ENCODE data around the gene KCNAB2. TPM values are rescaled to one million over a fixed set of nuclear protein-coding genes. Genes with fewer than 3 reads are reported as not detected.

KCNAB2 gene
- total RNA-seq, 1 donor: 5.8 TPM

DNA sequence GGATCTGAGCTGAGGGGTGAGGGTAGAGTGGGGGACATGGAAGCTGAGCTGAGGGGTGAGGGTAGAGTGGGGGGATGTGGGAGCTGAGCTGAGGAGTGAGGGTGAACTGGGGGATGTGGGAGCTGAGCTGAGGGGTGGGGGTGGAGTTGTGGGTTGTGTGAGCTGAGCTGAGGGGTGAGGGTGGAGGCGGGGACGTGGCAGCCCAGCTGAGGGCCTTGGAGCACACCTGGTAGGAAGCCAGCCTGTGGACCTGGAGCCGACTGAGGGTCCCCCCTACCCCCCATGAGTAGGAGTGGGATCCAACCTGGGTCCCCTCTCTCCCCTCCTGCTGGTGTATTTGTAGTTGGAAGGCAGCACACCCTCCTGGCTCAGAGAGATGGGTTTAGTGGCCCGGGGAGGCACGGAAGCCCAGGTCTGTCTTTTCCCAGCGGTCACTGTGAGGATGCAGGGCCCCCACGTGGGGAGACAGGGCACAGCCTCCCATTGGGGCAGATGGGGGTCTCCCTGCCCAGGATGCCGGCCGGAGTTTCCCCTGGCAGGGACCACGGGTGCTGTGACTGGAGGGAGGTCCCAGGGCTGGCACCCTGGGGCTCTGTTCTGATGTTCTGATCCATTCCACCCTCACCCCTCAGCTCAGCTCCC is 40.3 kb upstream of the KCNAB2 start:
- DNase-seq (ENCODE audit: insufficient read length, low spot score, missing footprints): peak; percentile 90
- Histone ChIP-seq H3K9me3 (ENCODE audit: low read depth, low read length) (no peaks in the 10 kb centered on the region), H2AFZ (ENCODE audit: low read length) (no peak overlapping the region), H3K4me2 (ENCODE audit: insufficient read depth, low read length) (no peak overlapping the region), H3K27me3 (ENCODE audit: insufficient read depth, low read length) (no peaks in the 10 kb centered on the region), H4K20me1 (ENCODE audit: insufficient read depth, low read length) (peaks cover 7% of the 10 kb centered on the region), H3K4me3 (ENCODE audit: insufficient read depth, low read length) (no peak overlapping the region), H3K27ac (ENCODE audit: low read depth, low read length) (no peak overlapping the region), H3K4me1 (ENCODE audit: insufficient read depth, low read length) (no peaks in the 10 kb centered on the region), H3K36me3 (ENCODE audit: insufficient read depth, low read length) (no peaks in the 10 kb centered on the region), H3K79me2 (ENCODE audit: insufficient read depth, low read length) (no peaks in the 10 kb centered on the region)
- TF ChIP-seq, protein P1, sequence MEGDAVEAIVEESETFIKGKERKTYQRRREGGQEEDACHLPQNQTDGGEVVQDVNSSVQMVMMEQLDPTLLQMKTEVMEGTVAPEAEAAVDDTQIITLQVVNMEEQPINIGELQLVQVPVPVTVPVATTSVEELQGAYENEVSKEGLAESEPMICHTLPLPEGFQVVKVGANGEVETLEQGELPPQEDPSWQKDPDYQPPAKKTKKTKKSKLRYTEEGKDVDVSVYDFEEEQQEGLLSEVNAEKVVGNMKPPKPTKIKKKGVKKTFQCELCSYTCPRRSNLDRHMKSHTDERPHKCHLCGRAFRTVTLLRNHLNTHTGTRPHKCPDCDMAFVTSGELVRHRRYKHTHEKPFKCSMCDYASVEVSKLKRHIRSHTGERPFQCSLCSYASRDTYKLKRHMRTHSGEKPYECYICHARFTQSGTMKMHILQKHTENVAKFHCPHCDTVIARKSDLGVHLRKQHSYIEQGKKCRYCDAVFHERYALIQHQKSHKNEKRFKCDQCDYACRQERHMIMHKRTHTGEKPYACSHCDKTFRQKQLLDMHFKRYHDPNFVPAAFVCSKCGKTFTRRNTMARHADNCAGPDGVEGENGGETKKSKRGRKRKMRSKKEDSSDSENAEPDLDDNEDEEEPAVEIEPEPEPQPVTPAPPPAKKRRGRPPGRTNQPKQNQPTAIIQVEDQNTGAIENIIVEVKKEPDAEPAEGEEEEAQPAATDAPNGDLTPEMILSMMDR (IDR thresholded peaks at IDR 0.05; ENCODE audit: extremely low read depth, low read depth, low read length): no peak

DNA sequence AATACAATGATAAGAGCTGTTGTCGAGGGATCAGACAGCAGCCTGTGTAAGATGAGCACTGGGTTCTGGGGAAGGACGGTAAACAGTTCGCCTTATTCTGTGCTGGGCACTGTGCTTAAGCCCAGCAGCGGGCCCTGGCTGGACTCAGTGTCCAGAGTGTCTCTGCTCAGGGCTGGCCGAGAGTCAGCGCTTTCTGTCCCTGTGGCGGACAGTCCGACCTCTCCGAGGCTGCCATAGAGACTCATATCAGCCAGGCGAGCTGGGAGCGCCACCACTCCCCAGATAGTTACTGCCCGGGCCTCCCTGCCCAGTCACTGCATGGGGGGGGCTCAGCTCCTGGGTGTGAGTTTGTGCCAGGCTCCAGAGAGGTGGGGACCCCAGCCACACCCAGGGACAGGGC is 38.8 kb upstream of the KCNAB2 start:
- H2AFZ ChIP-seq (ENCODE audit: low read length): no peak overlapping the region
- H3K4me3 ChIP-seq (ENCODE audit: insufficient read depth, low read length): no peak overlapping the region
- H3K27ac ChIP-seq (ENCODE audit: low read depth, low read length): no peak overlapping the region
- peaks cover 6% of the 10 kb centered on the region for H4K20me1 ChIP-seq (ENCODE audit: insufficient read depth, low read length)
- no peaks in the 10 kb centered on the region for H3K27me3 ChIP-seq (ENCODE audit: insufficient read depth, low read length)
- no peaks in the 10 kb centered on the region for H3K36me3 ChIP-seq (ENCODE audit: insufficient read depth, low read length)
- DNase-seq (ENCODE audit: insufficient read length, low spot score, missing footprints): peak; percentile 85
- H3K4me1 ChIP-seq (ENCODE audit: insufficient read depth, low read length): no peaks in the 10 kb centered on the region
- no peaks in the 10 kb centered on the region for H3K79me2 ChIP-seq (ENCODE audit: insufficient read depth, low read length)
- TF ChIP-seq, protein P1 (IDR thresholded peaks at IDR 0.05; ENCODE audit: extremely low read depth, low read depth, low read length): no peak
- no peaks in the 10 kb centered on the region for H3K9me3 ChIP-seq (ENCODE audit: low read depth, low read length)
- H3K4me2 ChIP-seq (ENCODE audit: insufficient read depth, low read length): no peak overlapping the region

DNA sequence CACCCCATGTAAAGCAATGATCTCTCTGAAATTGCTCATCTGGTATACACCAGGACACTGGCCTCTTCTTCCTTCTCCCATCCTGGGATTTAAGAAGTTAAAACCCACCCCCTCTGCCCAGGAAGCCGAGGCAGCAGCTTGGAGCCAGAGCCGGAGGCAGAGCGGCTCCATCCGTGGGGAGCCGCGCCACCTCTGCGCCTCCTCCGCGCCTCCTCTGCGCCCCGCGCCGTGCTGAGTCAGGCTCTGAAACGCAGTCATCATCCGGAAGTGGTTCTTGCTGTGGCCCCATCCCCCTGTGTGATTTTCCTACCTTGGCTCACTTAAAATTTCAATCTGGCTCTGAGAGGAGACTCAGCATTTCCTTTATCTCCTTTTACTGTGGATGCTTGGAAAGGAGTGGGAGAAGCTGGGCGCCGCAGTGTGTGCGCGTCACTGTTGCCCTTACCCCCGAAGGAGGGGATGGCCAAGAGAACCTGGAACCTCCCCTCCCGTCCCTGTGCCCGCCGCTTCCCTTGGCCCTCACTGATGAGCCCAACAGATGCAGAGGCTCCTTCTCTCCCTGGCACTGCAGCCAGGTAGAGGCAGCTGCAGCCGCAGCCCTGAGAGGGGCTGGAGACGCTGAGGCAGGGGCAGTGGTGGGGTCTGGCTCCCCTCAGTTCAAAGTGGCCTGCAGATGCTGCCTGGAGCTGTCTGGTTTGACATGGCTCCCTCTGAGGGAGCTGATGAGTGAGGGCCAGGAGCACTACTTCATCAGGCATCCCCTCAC is 38.2 kb upstream of the KCNAB2 start:
- H4K20me1 ChIP-seq (ENCODE audit: insufficient read depth, low read length): peaks cover 2% of the 10 kb centered on the region
- peak overlapping the region; percentile 22 for H3K4me3 ChIP-seq (ENCODE audit: insufficient read depth, low read length)
- H3K27ac ChIP-seq (ENCODE audit: low read depth, low read length): no peak overlapping the region
- H2AFZ ChIP-seq (ENCODE audit: low read length): no peak overlapping the region
- no peaks in the 10 kb centered on the region for H3K27me3 ChIP-seq (ENCODE audit: insufficient read depth, low read length)
- H3K4me1 ChIP-seq (ENCODE audit: insufficient read depth, low read length): no peaks in the 10 kb centered on the region
- H3K79me2 ChIP-seq (ENCODE audit: insufficient read depth, low read length): no peaks in the 10 kb centered on the region
- no peaks in the 10 kb centered on the region for H3K9me3 ChIP-seq (ENCODE audit: low read depth, low read length)
- no peaks in the 10 kb centered on the region for H3K36me3 ChIP-seq (ENCODE audit: insufficient read depth, low read length)
- H3K4me2 ChIP-seq (ENCODE audit: insufficient read depth, low read length): no peak overlapping the region
- TF ChIP-seq, protein P1 (IDR thresholded peaks at IDR 0.05; ENCODE audit: extremely low read depth, low read depth, low read length): no peak
- peak; percentile 93 for DNase-seq (ENCODE audit: insufficient read length, low spot score, missing footprints)

DNA sequence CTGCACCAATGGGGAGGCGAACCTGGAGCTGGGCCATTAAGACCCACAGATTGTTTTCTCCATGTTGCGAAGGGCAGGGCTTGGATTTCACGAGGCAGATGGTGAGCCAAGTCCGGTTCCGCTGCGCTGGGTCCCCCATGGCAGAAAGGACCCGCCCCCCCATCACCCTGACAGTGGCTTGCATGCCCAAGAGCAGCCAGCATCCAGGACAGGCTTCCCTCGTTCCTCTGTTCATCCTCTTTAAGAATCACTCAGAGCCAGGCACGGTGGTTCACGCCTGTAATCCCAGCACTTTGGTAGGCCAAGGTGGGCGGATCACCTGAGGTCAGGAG is 37.6 kb upstream of the KCNAB2 start:
- Histone ChIP-seq H3K36me3 (ENCODE audit: insufficient read depth, low read length) (no peaks in the 10 kb centered on the region), H3K4me1 (ENCODE audit: insufficient read depth, low read length) (no peaks in the 10 kb centered on the region), H3K27me3 (ENCODE audit: insufficient read depth, low read length) (no peaks in the 10 kb centered on the region), H2AFZ (ENCODE audit: low read length) (no peak overlapping the region), H3K9me3 (ENCODE audit: low read depth, low read length) (no peaks in the 10 kb centered on the region), H3K79me2 (ENCODE audit: insufficient read depth, low read length) (no peaks in the 10 kb centered on the region), H3K27ac (ENCODE audit: low read depth, low read length) (no peak overlapping the region), H3K4me3 (ENCODE audit: insufficient read depth, low read length) (no peak overlapping the region), H4K20me1 (ENCODE audit: insufficient read depth, low read length) (peaks cover 2% of the 10 kb centered on the region), H3K4me2 (ENCODE audit: insufficient read depth, low read length) (no peak overlapping the region)
- DNase-seq (ENCODE audit: insufficient read length, low spot score, missing footprints): no peak
- TF ChIP-seq, protein P1 (IDR thresholded peaks at IDR 0.05; ENCODE audit: extremely low read depth, low read depth, low read length): no peak

All from osteoblast (primary cell).